ENCODE measurements around the gene NES.

Gene NES

GRCh38 chr1:156625436-156626078 is 51.6 kb downstream of the NES start (continued):
- TF ChIP-seq PRDM4 (tag by site-specific recombination; IDR thresholded peaks at IDR 0.05) (no peak), ZNF692 (tag by site-specific recombination; IDR thresholded peaks at IDR 0.05) (0 out of 2 replicates have a peak, but pooled peaks have one; percentile 11), ZNF513 (tag by site-specific recombination; IDR thresholded peaks at IDR 0.05) (no peak), ZFP37 (tag by site-specific recombination; IDR thresholded peaks at IDR 0.05) (no peak), REPIN1 (tag by site-specific recombination; IDR thresholded peaks at IDR 0.05; ENCODE audit: low read depth) (no peak), ZNF707 (tag by site-specific recombination; IDR thresholded peaks at IDR 0.05) (no peak), TCF7L2 (IDR thresholded peaks at IDR 0.05; ENCODE audit: borderline replicate concordance, low read depth, low read length) (no peak), ZNF433 (tag by site-specific recombination; IDR thresholded peaks at IDR 0.05; ENCODE audit: low read depth) (no peak), INSM2 (tag by site-specific recombination; IDR thresholded peaks at IDR 0.05) (no peak), ZNF544 (tag by site-specific recombination; IDR thresholded peaks at IDR 0.05) (no peak), ZNF23 (tag by site-specific recombination; IDR thresholded peaks at IDR 0.05; ENCODE audit: borderline replicate concordance) (no peak), ZNF266 (tag by site-specific recombination; IDR thresholded peaks at IDR 0.05; ENCODE audit: low read depth) (no peak), ZNF302 (tag by site-specific recombination; IDR thresholded peaks at IDR 0.05; ENCODE audit: low read depth) (no peak), ZNF426 (tag by site-specific recombination; IDR thresholded peaks at IDR 0.05) (no peak), ZSCAN16 (tag by site-specific recombination; IDR thresholded peaks at IDR 0.05) (no peak), ZNF133 (tag by site-specific recombination; IDR thresholded peaks at IDR 0.05) (no peak), ZBTB49 (tag by site-specific recombination; IDR thresholded peaks at IDR 0.05; ENCODE audit: low read depth) (no peak), SETDB1 (IDR thresholded peaks at IDR 0.05; ENCODE audit: insufficient read length, low read length) (no peak), GLI4 (tag by site-specific recombination; IDR thresholded peaks at IDR 0.05) (no peak), ZNF239 (tag by site-specific recombination; IDR thresholded peaks at IDR 0.05) (no peak), ZNF701 (tag by site-specific recombination; IDR thresholded peaks at IDR 0.05) (no peak), ZNF645 (tag by site-specific recombination; IDR thresholded peaks at IDR 0.05) (no peak), ZNF785 (tag by site-specific recombination; IDR thresholded peaks at IDR 0.05) (0 out of 2 replicates have a peak, but pooled peaks have one; percentile 12), ZSCAN5A (tag by site-specific recombination; IDR thresholded peaks at IDR 0.05) (0 out of 2 replicates have a peak, but pooled peaks have one; percentile 34), ZNF549 (tag by site-specific recombination; IDR thresholded peaks at IDR 0.05) (no peak)

All from HEK293 (cell line).